Measurements from ENCODE around the gene KRT76. TPM values are rescaled to one million over a fixed set of nuclear protein-coding genes. Genes with fewer than 3 reads are reported as not detected.
"Not testable (repeated sequence)": the region's sequence is repeated elsewhere in the genome, so short reads cannot be mapped to it uniquely, and the experiment has no call there.

The KRT76 gene
- total RNA-seq, 2 experiments from 2014 or later, result not detected

- ATAC-seq (no peak), DNase-seq (no peak)
- Mint-ChIP-seq H3K4me3 (no peak overlapping the region), H3K9me3 (ENCODE audit: low read depth) (no peaks in the 10 kb centered on the region), H3K36me3 (no peaks in the 10 kb centered on the region), H3K27me3 (peaks cover 9% of the 10 kb centered on the region), H3K4me1 (peaks cover 7% of the 10 kb centered on the region), H3K27ac (no peak overlapping the region)
- CTCF ChIA-PET, result no interaction called here
Measured at GRCh38 chr12:52798003-52798670, 21.0 kb upstream of the KRT76 start.

- Mint-ChIP-seq H3K4me3 (no peak overlapping the region), H3K27ac (no peak overlapping the region), H3K4me1 (peaks cover 7% of the 10 kb centered on the region), H3K36me3 (no peaks in the 10 kb centered on the region), H3K9me3 (ENCODE audit: low read depth) (no peaks in the 10 kb centered on the region), H3K27me3 (peaks cover 8% of the 10 kb centered on the region)
- DNase-seq (no peak), ATAC-seq (no peak)
- CTCF ChIA-PET, result no interaction called here
Measured at GRCh38 chr12:52797529-52797894, 20.4 kb upstream of the KRT76 start.

- Mint-ChIP-seq H3K4me3 (no peak overlapping the region), H3K27me3 (peaks cover 8% of the 10 kb centered on the region), H3K27ac (no peak overlapping the region), H3K9me3 (ENCODE audit: low read depth) (no peaks in the 10 kb centered on the region), H3K36me3 (no peaks in the 10 kb centered on the region), H3K4me1 (peaks cover 7% of the 10 kb centered on the region)
- no peak for DNase-seq
- no peak for ATAC-seq
- CTCF ChIA-PET, result no interaction called here
Measured at GRCh38 chr12:52796839-52797528, 19.8 kb upstream of the KRT76 start.

- Mint-ChIP-seq H3K9me3 (ENCODE audit: low read depth) (no peaks in the 10 kb centered on the region), H3K4me3 (no peak overlapping the region), H3K36me3 (no peaks in the 10 kb centered on the region), H3K27ac (no peak overlapping the region), H3K4me1 (peaks cover 7% of the 10 kb centered on the region), H3K27me3 (peaks cover 12% of the 10 kb centered on the region)
- CTCF ChIA-PET, result no interaction called here
- no peak for ATAC-seq
- no peak for DNase-seq
Measured at GRCh38 chr12:52796429-52796794, 19.3 kb upstream of the KRT76 start.

GRCh38 chr12:52795694-52796428 is 18.7 kb upstream of the KRT76 start, which contains the start of gene KRT3:
KRT3 (minus strand) TSS chr12:52796117; CDS start chr12:52796042, 75 bp downstream.
- Mint-ChIP-seq H3K9me3 (ENCODE audit: low read depth) (no peaks in the 10 kb centered on the region), H3K4me3 (no peak within 1 kb of the TSS), H3K27me3 (peaks cover 13% of the 10 kb centered on the region), H3K27ac (no peak within 1 kb of the TSS), H3K36me3 (no peaks in the 10 kb centered on the region), H3K4me1 (peaks cover 7% of the 10 kb centered on the region)
- ATAC-seq (no peak), DNase-seq (no peak)
- CTCF ChIA-PET, result no interaction called here

GRCh38 chr12:52795332-52795674 is 18.2 kb upstream of the KRT76 start:
- H3K27me3 Mint-ChIP-seq, result peaks cover 18% of the 10 kb centered on the region
- DNase-seq; H3K4me1 Mint-ChIP-seq; H3K36me3 Mint-ChIP-seq; H3K4me3 Mint-ChIP-seq; CTCF ChIA-PET; ATAC-seq; H3K9me3 Mint-ChIP-seq (ENCODE audit: low read depth); H3K27ac Mint-ChIP-seq: not testable (repeated sequence)

- H3K27ac Mint-ChIP-seq, result no peak overlapping the region
- DNase-seq, result no peak
- CTCF ChIA-PET, result no interaction called here
Measured at GRCh38 chr12:52794479-52795331, 17.6 kb upstream of the KRT76 start.

GRCh38 chr12:52792185-52793029 is 15.3 kb upstream of the KRT76 start:
- no peak overlapping the region for H3K4me3 Mint-ChIP-seq
- no peaks in the 10 kb centered on the region for H3K9me3 Mint-ChIP-seq (ENCODE audit: low read depth)
- CTCF ChIA-PET, result no interaction called here
- H3K36me3 Mint-ChIP-seq, result no peaks in the 10 kb centered on the region
- ATAC-seq (no peak), DNase-seq (no peak)
- peaks cover 37% of the 10 kb centered on the region for H3K27me3 Mint-ChIP-seq
- no peak overlapping the region for H3K27ac Mint-ChIP-seq
- H3K4me1 Mint-ChIP-seq, result peaks cover 7% of the 10 kb centered on the region

More at GRCh38 chr12:52794479-52795331, 17.6 kb upstream of the KRT76 start:
- Mint-ChIP-seq H3K9me3 (ENCODE audit: low read depth) (no peaks in the 10 kb centered on the region), H3K4me1 (peaks cover 7% of the 10 kb centered on the region), H3K27me3 (peaks cover 23% of the 10 kb centered on the region), H3K4me3 (no peak overlapping the region), H3K36me3 (no peaks in the 10 kb centered on the region)
- no peak for ATAC-seq

GRCh38 chr12:52791271-52792184 is 14.4 kb upstream of the KRT76 start:
- CTCF ChIA-PET, result interaction anchor here (0.5 kb wide), 1 partner anchor 144 kb away, joined by 4 read pairs; no protein-coding TSS in a partner anchor
- Mint-ChIP-seq H3K27ac (no peak overlapping the region), H3K4me3 (no peak overlapping the region), H3K36me3 (no peaks in the 10 kb centered on the region), H3K27me3 (peaks cover 37% of the 10 kb centered on the region), H3K9me3 (ENCODE audit: low read depth) (no peaks in the 10 kb centered on the region), H3K4me1 (peaks cover 7% of the 10 kb centered on the region)
- DNase-seq (no peak), ATAC-seq (no peak)

GRCh38 chr12:52790427-52791270 is 13.5 kb upstream of the KRT76 start:
- CTCF ChIA-PET, result interaction anchor here (0.5 kb wide), 1 partner anchor 145 kb away, joined by 4 read pairs; no protein-coding TSS in a partner anchor
- ATAC-seq (no peak), DNase-seq (no peak)
- no peak overlapping the region for H3K4me3 Mint-ChIP-seq
- no peaks in the 10 kb centered on the region for H3K36me3 Mint-ChIP-seq
- peaks cover 7% of the 10 kb centered on the region for H3K4me1 Mint-ChIP-seq
- no peaks in the 10 kb centered on the region for H3K9me3 Mint-ChIP-seq (ENCODE audit: low read depth)
- H3K27ac Mint-ChIP-seq, result no peak overlapping the region
- H3K27me3 Mint-ChIP-seq, result peaks cover 39% of the 10 kb centered on the region

GRCh38 chr12:52789637-52790426 is 12.7 kb upstream of the KRT76 start:
- CTCF ChIA-PET, result no interaction called here
- H3K27me3 Mint-ChIP-seq, result peaks cover 48% of the 10 kb centered on the region
- no peak overlapping the region for H3K4me3 Mint-ChIP-seq
- DNase-seq, result no peak
- peaks cover 7% of the 10 kb centered on the region for H3K4me1 Mint-ChIP-seq
- H3K27ac Mint-ChIP-seq, result no peak overlapping the region
- ATAC-seq, result no peak
- H3K36me3 Mint-ChIP-seq, result no peaks in the 10 kb centered on the region
- H3K9me3 Mint-ChIP-seq (ENCODE audit: low read depth), result no peaks in the 10 kb centered on the region

Measured in activated CD8-positive, alpha-beta memory T cell treated with anti-CD3 and anti-CD28 coated beads, Interleukin-2, amount 10 ng/mL, durations not matched to agents 7 days and 5 days (primary cell).